OCI-LY7 (cell line): Measurements from ENCODE around the gene CLMP. TPM values are rescaled to one million over a fixed set of nuclear protein-coding genes. Genes with fewer than 3 reads are reported as not detected.

Experiments used
- BruUV-seq: library from RNA; stranded (reverse); fragments of 400-500 nt; replicated peaks from 2 replicates; lab custom pipeline; 2021; lab: Mats Ljungman, UMichigan
- CTCF ChIA-PET: fragments of 300-600 bp; sonication (Branson Sonifier 250); formaldehyde crosslinking; loops from one replicate; lab custom pipeline; 2022; ENCODE audit warnings: antibody characterized with exemption; ENCODE audit not compliant: unreplicated experiment; lab: Charles Lee
- POLR2A ChIA-PET: fragments of 300-600 bp; sonication (Branson Sonifier 250); formaldehyde crosslinking; loops from one replicate; lab custom pipeline; 2022; ENCODE audit warnings: antibody characterized with exemption; lab: Charles Lee
- DNase-seq: peaks from one replicate; pipeline ENCODE4 v3.0.0-alpha.2; 2015; ENCODE audit warnings: low spot score
- H2AFZ ChIP-seq: fragments of 200-600 bp; sonication (generic), shearing (Covaris generic); 2 replicates; pipeline ENCODE4 v1.6.1; 2014; ENCODE audit warnings: mild to moderate bottlenecking, antibody characterized with exemption, low read length, moderate library complexity
- H3K27ac ChIP-seq: fragments of 200-600 bp; sonication (generic); 2 replicates; pipeline ENCODE4 v1.5.1; 2014; ENCODE audit warnings: mixed run types, low read depth, mild to moderate bottlenecking, moderate library complexity, low read length, inconsistent platforms; ENCODE audit not compliant: poor library complexity, severe bottlenecking
- H3K36me3 ChIP-seq: fragments of 200-600 bp; sonication (generic); 2 replicates; pipeline ENCODE4 v1.6.1; 2014; ENCODE audit warnings: mild to moderate bottlenecking, antibody characterized with exemption, low read length, moderate library complexity, mixed read lengths; ENCODE audit not compliant: insufficient read depth
- H3K4me1 ChIP-seq: fragments of 200-600 bp; sonication (generic); 2 replicates; pipeline ENCODE4 v1.5.1; 2014; ENCODE audit warnings: mild to moderate bottlenecking, low read length; ENCODE audit not compliant: insufficient read depth, poor library complexity, severe bottlenecking
- H3K4me2 ChIP-seq: fragments of 200-600 bp; sonication (generic); 2 replicates; pipeline ENCODE4 v1.6.1; 2014; ENCODE audit warnings: mild to moderate bottlenecking, low read length
- H3K4me3 ChIP-seq: fragments of 200-600 bp; sonication (generic); 2 replicates; pipeline ENCODE4 v1.5.1; 2014; ENCODE audit warnings: mild to moderate bottlenecking, low read depth, low read length; ENCODE audit not compliant: poor library complexity, severe bottlenecking
- H3K79me2 ChIP-seq: fragments of 200-600 bp; sonication (generic); 2 replicates; pipeline ENCODE4 v1.6.1; 2016; ENCODE audit warnings: low read depth, mild to moderate bottlenecking, low read length, moderate library complexity, mixed read lengths; ENCODE audit not compliant: insufficient read depth
- H3K9me2 ChIP-seq: fragments of 200-600 bp; sonication (generic); 2 replicates; pipeline ENCODE4 v1.6.1; 2016; ENCODE audit warnings: mild to moderate bottlenecking, low read length, mixed read lengths; ENCODE audit not compliant: insufficient read depth
- H3K9me3 ChIP-seq: fragments of 200-600 bp; sonication (generic); 2 replicates; pipeline ENCODE4 v1.6.1; 2014; ENCODE audit warnings: mild to moderate bottlenecking, mixed run types, low read length, mixed read lengths
- H4K20me1 ChIP-seq: fragments of 200-600 bp; sonication (generic); 2 replicates; pipeline ENCODE4 v1.6.1; 2014; ENCODE audit warnings: mild to moderate bottlenecking, antibody characterized with exemption, low read length, moderate library complexity, mixed read lengths; ENCODE audit not compliant: insufficient read depth
- EZH2phosphoT487 ChIP-seq: fragments of 200-600 bp; sonication (generic); IDR thresholded peaks from 2 replicates; pipeline ENCODE4 v1.6.1; 2018; ENCODE audit warnings: low read depth, borderline replicate concordance, mild to moderate bottlenecking, mixed run types, antibody characterized with exemption, low read length, moderate library complexity, mixed read lengths
- intact Hi-C: fragments of 100-400 bp; cut with micrococcal nuclease; formaldehyde crosslinking; loops from one replicate; pipeline ENCODE4 v1.10.0; 2022; ENCODE audit not compliant: unreplicated experiment
- total RNA-seq, 2 experiments: library from RNA; depleted of rRNA in 1 of 2; stranded (reverse); fragments of >200 nt in 1 of 2; shearing (Covaris generic) in 1 of 2; gene quantifications; 2 replicates each; pipeline ENCODE4 v1.2.3, GENCODE V29; 2014 to 2022
- TF ChIP-seq, protein P1 (sequence below): fragments of 200-600 bp; sonication (generic); conservative IDR thresholded peaks from 2 replicates; pipeline ENCODE4 v1.5.1; 2014; ENCODE audit warnings: mild to moderate bottlenecking, antibody characterized with exemption, low read length, moderate library complexity, mixed read lengths

CLMP gene
- total RNA-seq, 2 experiments from 2014 or later, result not detected

DNA sequence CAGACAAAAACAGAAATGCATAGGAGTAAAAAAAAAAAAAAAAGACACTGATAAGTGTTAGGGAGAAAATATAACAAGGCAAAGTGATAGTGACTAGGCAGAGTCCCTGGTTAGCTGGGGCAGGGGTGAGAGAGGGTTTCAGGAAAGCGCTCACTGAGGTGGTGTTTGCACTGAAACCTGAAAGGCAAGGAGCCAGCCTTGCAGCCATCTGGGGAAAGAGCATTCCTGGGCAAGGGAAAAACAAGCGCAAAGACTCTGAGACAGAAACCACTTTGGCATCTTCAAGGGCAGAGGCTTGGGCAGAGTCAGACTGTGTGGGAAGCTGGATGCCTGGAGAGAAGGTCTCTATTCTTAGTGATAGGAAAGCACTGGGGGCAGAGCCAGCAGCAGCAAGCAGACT, 14.5 kb downstream of the CLMP start:
- POLR2A ChIA-PET, result no interaction called here
- Histone ChIP-seq H3K4me2 (no peak overlapping the region), H3K4me1 (no peaks in the 10 kb centered on the region), H2AFZ (no peak overlapping the region), H4K20me1 (no peaks in the 10 kb centered on the region), H3K79me2 (no peaks in the 10 kb centered on the region), H3K4me3 (no peak overlapping the region), H3K36me3 (no peaks in the 10 kb centered on the region), H3K9me2 (no peaks in the 10 kb centered on the region), H3K9me3 (no peaks in the 10 kb centered on the region), H3K27ac (no peak overlapping the region)
- no TSS peak for BruUV-seq
- intact Hi-C loops, result no loop called here
- no peak for TF ChIP-seq EZH2phosphoT487
- TF ChIP-seq, protein P1, sequence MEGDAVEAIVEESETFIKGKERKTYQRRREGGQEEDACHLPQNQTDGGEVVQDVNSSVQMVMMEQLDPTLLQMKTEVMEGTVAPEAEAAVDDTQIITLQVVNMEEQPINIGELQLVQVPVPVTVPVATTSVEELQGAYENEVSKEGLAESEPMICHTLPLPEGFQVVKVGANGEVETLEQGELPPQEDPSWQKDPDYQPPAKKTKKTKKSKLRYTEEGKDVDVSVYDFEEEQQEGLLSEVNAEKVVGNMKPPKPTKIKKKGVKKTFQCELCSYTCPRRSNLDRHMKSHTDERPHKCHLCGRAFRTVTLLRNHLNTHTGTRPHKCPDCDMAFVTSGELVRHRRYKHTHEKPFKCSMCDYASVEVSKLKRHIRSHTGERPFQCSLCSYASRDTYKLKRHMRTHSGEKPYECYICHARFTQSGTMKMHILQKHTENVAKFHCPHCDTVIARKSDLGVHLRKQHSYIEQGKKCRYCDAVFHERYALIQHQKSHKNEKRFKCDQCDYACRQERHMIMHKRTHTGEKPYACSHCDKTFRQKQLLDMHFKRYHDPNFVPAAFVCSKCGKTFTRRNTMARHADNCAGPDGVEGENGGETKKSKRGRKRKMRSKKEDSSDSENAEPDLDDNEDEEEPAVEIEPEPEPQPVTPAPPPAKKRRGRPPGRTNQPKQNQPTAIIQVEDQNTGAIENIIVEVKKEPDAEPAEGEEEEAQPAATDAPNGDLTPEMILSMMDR, result no peak
- CTCF ChIA-PET, result no interaction called here
- no peak for DNase-seq

DNA sequence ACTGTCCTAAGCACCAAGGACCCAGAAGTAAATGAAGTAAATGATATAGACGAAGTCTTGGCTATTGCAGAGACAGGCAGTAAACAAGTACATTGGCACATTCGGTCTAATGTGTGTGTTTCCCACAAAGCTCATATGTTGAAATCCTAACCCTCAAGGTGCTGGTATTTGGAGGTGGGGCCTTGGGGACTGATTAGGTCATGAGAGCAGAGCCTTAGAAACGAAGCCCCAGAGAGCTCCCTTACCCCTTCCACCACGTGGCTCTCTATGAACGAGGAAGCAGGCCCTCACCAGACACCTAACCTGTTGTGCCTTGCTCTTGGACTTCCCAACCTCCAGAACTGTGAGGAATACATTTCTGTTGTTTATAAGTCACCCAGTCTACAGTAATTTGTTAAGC, 14.9 kb downstream of the CLMP start:
- Histone ChIP-seq H2AFZ (no peak overlapping the region), H3K9me2 (no peaks in the 10 kb centered on the region), H3K79me2 (no peaks in the 10 kb centered on the region), H3K9me3 (no peaks in the 10 kb centered on the region), H3K36me3 (no peaks in the 10 kb centered on the region), H3K4me1 (no peaks in the 10 kb centered on the region), H3K4me3 (no peak overlapping the region), H4K20me1 (no peaks in the 10 kb centered on the region), H3K27ac (no peak overlapping the region), H3K4me2 (no peak overlapping the region)
- no TSS peak for BruUV-seq
- no peak for TF ChIP-seq EZH2phosphoT487
- TF ChIP-seq, protein P1, result no peak
- CTCF ChIA-PET, result no interaction called here
- DNase-seq, result no peak
- POLR2A ChIA-PET, result no interaction called here
- intact Hi-C loops, result no loop called here

DNA sequence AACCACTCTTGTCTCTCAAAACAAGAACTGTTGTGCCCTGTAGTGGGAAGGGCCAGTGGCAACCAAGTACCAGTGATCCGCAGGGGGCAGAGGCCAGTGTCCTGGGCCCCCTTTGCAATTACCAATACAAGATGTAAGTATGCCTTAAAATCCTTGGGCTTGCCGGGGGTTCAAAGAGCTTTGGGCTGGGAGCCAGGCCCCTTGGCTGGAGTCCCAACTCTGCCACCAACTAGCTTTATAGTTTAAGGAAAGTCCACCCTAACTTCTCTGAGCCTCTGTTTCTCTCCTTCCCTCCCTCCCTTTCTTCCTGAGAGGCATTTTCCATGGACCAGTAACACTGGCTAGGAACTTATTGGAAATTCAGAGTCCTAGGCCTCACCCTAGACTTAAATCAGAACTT, 15.5 kb downstream of the CLMP start:
- no peak overlapping the region for H2AFZ ChIP-seq
- H3K36me3 ChIP-seq, result no peaks in the 10 kb centered on the region
- H3K9me2 ChIP-seq, result no peaks in the 10 kb centered on the region
- H3K4me3 ChIP-seq, result no peak overlapping the region
- no peak overlapping the region for H3K27ac ChIP-seq
- H3K79me2 ChIP-seq, result no peaks in the 10 kb centered on the region
- H3K4me2 ChIP-seq, result no peak overlapping the region
- DNase-seq, result no peak
- no TSS peak for BruUV-seq
- TF ChIP-seq, protein P1, result no peak
- no peak for TF ChIP-seq EZH2phosphoT487
- H3K4me1 ChIP-seq, result no peaks in the 10 kb centered on the region
- H4K20me1 ChIP-seq, result no peaks in the 10 kb centered on the region
- intact Hi-C loops, result no loop called here
- ChIA-PET POLR2A (interaction anchor here (0.6 kb wide), 1 partner anchor 700 kb away, joined by 4 read pairs; no protein-coding TSS in a partner anchor), CTCF (no interaction called here)
- no peaks in the 10 kb centered on the region for H3K9me3 ChIP-seq
